Choroid plexus epithelial cell (primary cell): ENCODE results near the gene FGGY.

Source experiments
- DNase-seq: peaks from one replicate; pipeline ENCODE4 v3.0.0-alpha.2; 2010; ENCODE audit warnings: low read depth
- H3K4me3 ChIP-seq: 2 replicates; pipeline ENCODE4 v1.5.1; 2011; ENCODE audit warnings: low read depth, mild to moderate bottlenecking, control low read depth, low read length, moderate library complexity
- CTCF ChIP-seq: conservative IDR thresholded peaks from 2 replicates; pipeline ENCODE4 v1.5.1; 2011; ENCODE audit warnings: low read depth, mild to moderate bottlenecking, control low read depth, inconsistent platforms, low read length, moderate library complexity

The FGGY gene

GRCh38 chr1:59736744-59737143 lies 439.9 kb downstream of the FGGY start:
- DNase-seq: no peak

DNA sequence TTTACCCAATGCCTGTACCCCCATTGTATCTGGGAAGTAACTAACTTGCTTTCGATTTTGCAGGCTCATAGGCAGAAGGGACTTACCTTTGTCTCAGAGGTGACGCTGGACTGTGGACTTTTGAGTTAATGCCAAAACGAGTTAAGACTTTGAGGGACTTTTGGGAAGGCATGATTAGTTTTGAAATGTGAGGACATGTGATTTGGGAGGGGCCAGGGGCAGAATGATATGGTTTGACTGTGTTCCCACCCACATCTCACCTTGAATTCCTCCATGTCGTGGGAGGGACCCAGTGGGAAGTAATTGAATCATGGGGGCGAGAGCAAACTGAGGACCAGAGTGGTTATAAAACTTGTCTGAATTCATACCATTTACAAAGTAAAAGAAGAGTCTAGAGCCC lies 440.7 kb downstream of the FGGY start:
- no peak for TF ChIP-seq CTCF
- H3K4me3 ChIP-seq: no peak overlapping the region
- no peak for DNase-seq

More at GRCh38 chr1:59736744-59737143, 439.9 kb downstream of the FGGY start:
- no peak for TF ChIP-seq CTCF
- H3K4me3 ChIP-seq: no peak overlapping the region

DNA sequence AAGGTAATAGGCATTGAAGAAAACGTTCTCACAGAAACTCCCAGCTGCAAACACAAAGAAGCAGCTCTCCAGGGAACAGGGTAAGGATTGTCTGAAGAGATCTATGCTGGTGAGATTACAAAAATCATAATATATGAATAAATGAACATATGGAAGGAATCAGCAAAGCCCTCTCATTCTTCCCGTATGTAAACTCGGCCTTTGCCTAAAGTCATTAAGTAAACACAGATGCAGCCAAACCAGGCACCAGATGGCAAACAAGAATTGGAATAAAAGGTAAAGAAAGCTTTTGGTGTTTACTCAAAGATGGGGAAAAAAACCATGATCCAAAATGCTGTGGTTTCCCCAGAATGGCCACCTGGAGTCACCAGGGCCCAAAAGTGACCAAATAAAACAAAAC lies 441.3 kb downstream of the FGGY start:
- no peak overlapping the region for H3K4me3 ChIP-seq
- peak; percentile 47 for DNase-seq
- no peak for TF ChIP-seq CTCF

- no peak for TF ChIP-seq CTCF
- DNase-seq: peak; percentile 89
- no peak overlapping the region for H3K4me3 ChIP-seq
These were observed 441.7 kb downstream of the FGGY start for GRCh38 chr1:59738591-59739015.

DNA sequence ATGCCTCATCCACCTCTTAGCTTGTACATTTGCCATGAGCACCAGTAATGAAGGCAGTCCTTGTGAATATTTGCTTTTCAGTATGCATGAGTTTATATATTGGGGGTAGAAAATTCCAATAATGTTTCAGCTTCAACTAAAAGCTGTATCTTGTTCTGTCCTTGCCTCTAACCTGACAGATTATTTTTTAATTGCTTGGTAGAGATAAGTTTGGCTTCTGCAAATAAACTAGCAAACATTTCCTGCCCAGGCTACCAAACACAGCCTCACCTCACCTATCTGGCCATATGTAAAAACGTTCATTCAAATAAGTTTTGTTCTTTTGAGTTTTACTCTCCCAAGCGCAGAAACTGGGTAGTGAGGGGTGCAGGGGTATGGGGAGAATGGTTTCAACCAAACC lies 442.2 kb downstream of the FGGY start:
- H3K4me3 ChIP-seq: no peak overlapping the region
- TF ChIP-seq CTCF: no peak
- no peak for DNase-seq

- TF ChIP-seq CTCF: no peak
- DNase-seq: no peak
These were observed 445.6 kb downstream of the FGGY start for GRCh38 chr1:59742526-59742925.

DNA sequence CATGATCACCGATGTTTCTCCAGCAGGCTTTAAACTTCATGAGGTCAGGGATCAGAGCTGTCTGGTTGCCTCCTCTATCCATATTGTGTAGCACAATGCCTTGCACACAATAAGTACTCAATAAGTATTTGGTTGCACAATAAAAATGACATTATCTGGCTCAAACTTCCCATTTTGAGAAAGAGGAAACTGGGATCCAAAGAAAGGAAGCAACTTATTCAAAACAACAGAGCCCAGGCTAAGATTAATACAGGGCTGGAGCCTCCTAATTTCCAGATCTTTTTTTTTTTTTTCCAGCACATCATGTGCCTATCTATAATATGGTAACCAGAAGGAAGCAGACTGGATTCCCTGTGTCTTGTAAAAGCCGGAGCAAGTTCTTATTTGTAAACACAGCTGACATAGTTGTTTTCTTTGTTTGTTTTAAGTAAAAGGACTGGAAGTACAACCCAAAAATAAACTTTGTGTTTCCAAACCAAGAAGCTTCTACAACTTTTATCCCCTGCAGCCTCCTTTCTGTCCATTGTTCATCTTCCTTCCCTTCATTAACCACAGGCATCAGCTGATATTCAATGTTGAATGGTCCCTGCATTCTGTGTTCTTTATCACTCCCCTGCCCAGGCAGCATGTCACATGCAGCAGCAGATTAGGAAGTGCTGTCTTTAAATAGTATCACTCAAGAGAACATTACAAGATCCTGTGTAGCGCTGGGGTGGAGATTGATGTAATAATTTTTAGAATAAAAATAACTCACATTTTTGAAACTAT lies 446.6 kb downstream of the FGGY start:
- H3K4me3 ChIP-seq: no peak overlapping the region
- no peak for TF ChIP-seq CTCF
- peak; percentile 39 for DNase-seq

More at GRCh38 chr1:59742526-59742925, 445.6 kb downstream of the FGGY start:
- no peak overlapping the region for H3K4me3 ChIP-seq
